Upper lobe of left lung (tissue), 4 donors: ENCODE measurements around the gene SRPRA.

Experiments used
- EP300 ChIP-seq, 4 donors: sonication (generic); formaldehyde crosslinking; IDR thresholded peaks; one replicate each; pipeline ENCODE4 v1.5.1; 2017; ENCODE audit warnings: antibody characterized with exemption in 4 of 4, control low read depth in 2 of 4
- POLR2A ChIP-seq, 4 donors: fragments of 450-650 bp; IDR thresholded peaks; one replicate each; pipeline ENCODE4 v1.5.1; 2016 to 2017; ENCODE audit warnings: antibody characterized with exemption in 4 of 4, mild to moderate bottlenecking in 2 of 4
- TF ChIP-seq, protein P1 (sequence below), 6 experiments: fragments of 450-650 bp in 4 of 6; fragments of 200-600 bp in 2 of 6; sonication (generic) in 2 of 6; IDR thresholded peaks; one replicate each; pipeline ENCODE4 v1.5.1; 2016 to 2019; ENCODE audit warnings: antibody characterized with exemption in 6 of 6

DNA sequence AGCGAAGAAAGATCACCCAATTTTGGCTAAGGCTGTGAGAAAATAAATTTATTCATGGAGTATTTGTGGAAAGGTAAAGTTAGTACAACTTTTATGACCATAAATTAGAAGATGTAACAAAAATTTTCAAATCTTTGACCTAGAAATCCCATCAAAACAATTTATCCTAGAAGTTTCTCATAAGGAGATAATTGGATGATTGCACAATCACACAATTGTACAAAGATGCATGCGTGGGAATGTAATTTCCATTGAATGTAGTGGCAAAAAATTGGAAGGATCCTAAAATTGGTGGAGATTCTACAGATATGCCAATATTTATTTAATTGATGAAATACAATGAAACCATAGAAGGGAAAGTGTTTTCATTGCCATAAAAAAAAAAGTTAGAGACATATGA is 11.6 kb downstream of the SRPRA start:
- TF ChIP-seq, protein P1, sequence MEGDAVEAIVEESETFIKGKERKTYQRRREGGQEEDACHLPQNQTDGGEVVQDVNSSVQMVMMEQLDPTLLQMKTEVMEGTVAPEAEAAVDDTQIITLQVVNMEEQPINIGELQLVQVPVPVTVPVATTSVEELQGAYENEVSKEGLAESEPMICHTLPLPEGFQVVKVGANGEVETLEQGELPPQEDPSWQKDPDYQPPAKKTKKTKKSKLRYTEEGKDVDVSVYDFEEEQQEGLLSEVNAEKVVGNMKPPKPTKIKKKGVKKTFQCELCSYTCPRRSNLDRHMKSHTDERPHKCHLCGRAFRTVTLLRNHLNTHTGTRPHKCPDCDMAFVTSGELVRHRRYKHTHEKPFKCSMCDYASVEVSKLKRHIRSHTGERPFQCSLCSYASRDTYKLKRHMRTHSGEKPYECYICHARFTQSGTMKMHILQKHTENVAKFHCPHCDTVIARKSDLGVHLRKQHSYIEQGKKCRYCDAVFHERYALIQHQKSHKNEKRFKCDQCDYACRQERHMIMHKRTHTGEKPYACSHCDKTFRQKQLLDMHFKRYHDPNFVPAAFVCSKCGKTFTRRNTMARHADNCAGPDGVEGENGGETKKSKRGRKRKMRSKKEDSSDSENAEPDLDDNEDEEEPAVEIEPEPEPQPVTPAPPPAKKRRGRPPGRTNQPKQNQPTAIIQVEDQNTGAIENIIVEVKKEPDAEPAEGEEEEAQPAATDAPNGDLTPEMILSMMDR (IDR thresholded peaks at IDR 0.05) = no peak
- TF ChIP-seq POLR2A (IDR thresholded peaks at IDR 0.05) (no peak), EP300 (IDR thresholded peaks at IDR 0.05) (no peak)
